HCT116 (cell line): ENCODE measurements around the gene WRAP53. TPM values are rescaled to one million over a fixed set of nuclear protein-coding genes. Genes with fewer than 3 reads are reported as not detected.

Experiments
- ATAC-seq: fragments of 200-7000 bp; cut with Tn5 transposase; 2 replicates; pipeline ENCODE4 v1.9.1; 2020; ENCODE audit warnings: mild to moderate bottlenecking, moderate library complexity
- BruUV-seq: library from RNA; stranded (reverse); fragments of 400-500 nt; replicated peaks from 2 replicates; lab custom pipeline; 2021; lab: Mats Ljungman, UMichigan
- CTCF ChIA-PET: fragments of 300-600 bp; sonication (Branson Sonifier 250); formaldehyde crosslinking; loops from one replicate; lab custom pipeline; 2021; ENCODE audit warnings: antibody characterized with exemption; lab: Charles Lee
- POLR2A ChIA-PET: fragments of 300-600, 350-600 bp; sonication (Branson Sonifier 250); formaldehyde crosslinking; loops from one replicate; lab custom pipeline; 2021; ENCODE audit warnings: antibody characterized with exemption; lab: Charles Lee
- RAD21 ChIA-PET, 2 experiments: fragments of 300-600 bp; sonication (Branson Sonifier 250); formaldehyde crosslinking; loops; one replicate each; lab custom pipeline; 2023; ENCODE audit warnings: low total read pairs in 2 of 2; ENCODE audit not compliant: uncharacterized antibody in 2 of 2, unreplicated experiment in 2 of 2, low non-redundant PET in 1 of 2; lab: Charles Lee
- DNase-seq: peaks from one replicate; pipeline ENCODE4 v3.0.0-alpha.2; 2010; ENCODE audit warnings: low read depth, low spot score
- H2AFZ ChIP-seq: fragments of 200-600 bp; shearing (Covaris generic), sonication (generic); 2 replicates; pipeline ENCODE4 v1.6.1; 2017; ENCODE audit warnings: low read depth, mixed run types, mixed read lengths, antibody characterized with exemption, low read length; ENCODE audit not compliant: poor library complexity, severe bottlenecking
- H3K27ac ChIP-seq: 2 replicates; pipeline ENCODE4 v1.5.1; 2012; ENCODE audit warnings: low read depth, low read length
- H3K27me3 ChIP-seq: fragments of 200-600 bp; sonication (generic); 2 replicates; pipeline ENCODE4 v1.6.1; 2016; ENCODE audit warnings: mixed run types, low read length, mixed read lengths; ENCODE audit not compliant: insufficient read depth
- H3K36me3 ChIP-seq, 2 experiments: fragments of 200-500 bp in 1 of 2; fragments of 200-600 bp in 1 of 2; sonication (Bioruptor generic) in 1 of 2; sonication (generic) in 1 of 2; 2 replicates each; pipeline versions ENCODE4 v1.5.1 to v1.6.1; 2014 to 2016; ENCODE audit warnings: low read length in 2 of 2, inconsistent platforms in 1 of 2, mixed read lengths in 1 of 2, mixed run types in 1 of 2; ENCODE audit not compliant: insufficient read depth in 2 of 2, control insufficient read depth in 1 of 2
- H3K4me1 ChIP-seq, 2 experiments: fragments of 200-600 bp in 1 of 2; sonication (generic) in 1 of 2; 2 replicates each; pipeline versions ENCODE4 v1.5.1 to v1.6.1; 2012 to 2017; ENCODE audit warnings: low read length in 2 of 2, inconsistent platforms in 1 of 2, mild to moderate bottlenecking in 1 of 2, mixed read lengths in 1 of 2, mixed run types in 1 of 2, moderate library complexity in 1 of 2; ENCODE audit not compliant: insufficient read depth in 2 of 2, control insufficient read depth in 1 of 2
- H3K4me2 ChIP-seq: fragments of 200-600 bp; sonication (generic); 2 replicates; pipeline ENCODE4 v1.6.1; 2017; ENCODE audit warnings: mixed run types, low read length, mixed read lengths
- H3K4me3 ChIP-seq, 2 experiments: fragments of 200-600 bp in 1 of 2; sonication (generic) in 1 of 2; replicated peaks in 1 of 2; 2 replicates each; pipeline ENCODE4 v1.5.1; 2011 to 2016; ENCODE audit warnings: low read length in 2 of 2, control low read depth in 1 of 2, low read depth in 1 of 2, mild to moderate bottlenecking in 1 of 2, mixed read lengths in 1 of 2, mixed run types in 1 of 2
- H3K79me2 ChIP-seq: fragments of 200-600 bp; sonication (generic); 2 replicates; pipeline ENCODE4 v1.6.1; 2017; ENCODE audit warnings: mild to moderate bottlenecking, mixed run types, low read length, moderate library complexity, mixed read lengths; ENCODE audit not compliant: insufficient read depth
- H3K9ac ChIP-seq: fragments of 200-600 bp; sonication (generic); 2 replicates; pipeline ENCODE4 v1.6.1; 2016; ENCODE audit warnings: low read length, mixed read lengths
- H3K9me2 ChIP-seq: fragments of 200-600 bp; sonication (generic), shearing (Covaris generic); 2 replicates; pipeline ENCODE4 v1.6.1; 2017; ENCODE audit warnings: mixed run types, mild to moderate bottlenecking, moderate library complexity; ENCODE audit not compliant: insufficient read depth
- H3K9me3 ChIP-seq, 2 experiments: fragments of 200-500 bp in 1 of 2; fragments of 200-600 bp in 1 of 2; sonication (Bioruptor generic) in 1 of 2; sonication (generic) in 1 of 2; 2 replicates each; pipeline ENCODE4 v1.6.1; 2014 to 2017; ENCODE audit warnings: low read length in 2 of 2, mixed read lengths in 2 of 2, inconsistent platforms in 1 of 2, low read depth in 1 of 2, mild to moderate bottlenecking in 1 of 2, mixed run types in 1 of 2, moderate library complexity in 1 of 2; ENCODE audit not compliant: control insufficient read depth in 1 of 2, insufficient read depth in 1 of 2
- H4K20me1 ChIP-seq: fragments of 200-600 bp; sonication (generic), shearing (Covaris generic); 2 replicates; pipeline ENCODE4 v1.6.1; 2017; ENCODE audit warnings: mixed run types, mild to moderate bottlenecking, moderate library complexity; ENCODE audit not compliant: insufficient read depth
- CEBPB ChIP-seq: IDR thresholded peaks from 2 replicates; pipeline ENCODE4 v1.6.1; 2012; ENCODE audit warnings: low read depth
- EGR1 ChIP-seq: IDR thresholded peaks from 2 replicates; pipeline ENCODE4 v1.6.1; 2012; ENCODE audit warnings: low read depth
- POLR2A ChIP-seq: IDR thresholded peaks from 2 replicates; pipeline ENCODE4 v1.7.0; 2011; ENCODE audit warnings: borderline replicate concordance; ENCODE audit not compliant: insufficient read depth, insufficient read length; ENCODE audit errors: extremely low read depth
- SP1 ChIP-seq: IDR thresholded peaks from 2 replicates; pipeline ENCODE4 v1.6.1; 2012; ENCODE audit warnings: low read depth
- SRF ChIP-seq: IDR thresholded peaks from 2 replicates; pipeline ENCODE4 v1.6.1; 2012; ENCODE audit warnings: low read depth
- ZNF274 ChIP-seq: fragments of 200-500 bp; sonication (Bioruptor generic); IDR thresholded peaks from 2 replicates; pipeline ENCODE4 v1.6.1; 2014; ENCODE audit warnings: mild to moderate bottlenecking, low read depth, low read length, inconsistent platforms
- intact Hi-C: fragments of 100-400 bp; cut with micrococcal nuclease; formaldehyde crosslinking; loops from 2 replicates; pipeline ENCODE4 v1.10.0; 2022
- total RNA-seq: library from RNA; stranded (reverse); gene quantifications from one replicate; pipeline ENCODE4 v1.2.1, GENCODE V29; 2021; ENCODE audit not compliant: unreplicated experiment
- TF ChIP-seq, protein P1 (sequence below): IDR thresholded peaks from 2 replicates; pipeline ENCODE4 v1.6.1; 2012; ENCODE audit warnings: low read depth
- TF ChIP-seq, protein P2 (sequence below): IDR thresholded peaks from 2 replicates; pipeline ENCODE4 v1.6.1; 2012

Gene WRAP53
- total RNA-seq, 1 experiment from 2014 or later = 28.8 TPM

GRCh38 chr17:7674934-7675333 is 13.3 kb upstream of the WRAP53 start (continued):
- TF ChIP-seq, protein P1, sequence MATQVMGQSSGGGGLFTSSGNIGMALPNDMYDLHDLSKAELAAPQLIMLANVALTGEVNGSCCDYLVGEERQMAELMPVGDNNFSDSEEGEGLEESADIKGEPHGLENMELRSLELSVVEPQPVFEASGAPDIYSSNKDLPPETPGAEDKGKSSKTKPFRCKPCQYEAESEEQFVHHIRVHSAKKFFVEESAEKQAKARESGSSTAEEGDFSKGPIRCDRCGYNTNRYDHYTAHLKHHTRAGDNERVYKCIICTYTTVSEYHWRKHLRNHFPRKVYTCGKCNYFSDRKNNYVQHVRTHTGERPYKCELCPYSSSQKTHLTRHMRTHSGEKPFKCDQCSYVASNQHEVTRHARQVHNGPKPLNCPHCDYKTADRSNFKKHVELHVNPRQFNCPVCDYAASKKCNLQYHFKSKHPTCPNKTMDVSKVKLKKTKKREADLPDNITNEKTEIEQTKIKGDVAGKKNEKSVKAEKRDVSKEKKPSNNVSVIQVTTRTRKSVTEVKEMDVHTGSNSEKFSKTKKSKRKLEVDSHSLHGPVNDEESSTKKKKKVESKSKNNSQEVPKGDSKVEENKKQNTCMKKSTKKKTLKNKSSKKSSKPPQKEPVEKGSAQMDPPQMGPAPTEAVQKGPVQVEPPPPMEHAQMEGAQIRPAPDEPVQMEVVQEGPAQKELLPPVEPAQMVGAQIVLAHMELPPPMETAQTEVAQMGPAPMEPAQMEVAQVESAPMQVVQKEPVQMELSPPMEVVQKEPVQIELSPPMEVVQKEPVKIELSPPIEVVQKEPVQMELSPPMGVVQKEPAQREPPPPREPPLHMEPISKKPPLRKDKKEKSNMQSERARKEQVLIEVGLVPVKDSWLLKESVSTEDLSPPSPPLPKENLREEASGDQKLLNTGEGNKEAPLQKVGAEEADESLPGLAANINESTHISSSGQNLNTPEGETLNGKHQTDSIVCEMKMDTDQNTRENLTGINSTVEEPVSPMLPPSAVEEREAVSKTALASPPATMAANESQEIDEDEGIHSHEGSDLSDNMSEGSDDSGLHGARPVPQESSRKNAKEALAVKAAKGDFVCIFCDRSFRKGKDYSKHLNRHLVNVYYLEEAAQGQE = no peak
- no peak for TF ChIP-seq SP1
- TF ChIP-seq SRF = no peak

GRCh38 chr17:7676533-7676932 is 11.7 kb upstream of the WRAP53 start:
- Histone ChIP-seq H3K27me3 (no peaks in the 10 kb centered on the region), H4K20me1 (no peaks in the 10 kb centered on the region), H3K9me2 (no peaks in the 10 kb centered on the region), H2AFZ (no peak overlapping the region), H3K79me2 (peaks cover 8% of the 10 kb centered on the region; the same call in 1 of the 2 replicates), H3K9ac (no peak overlapping the region), H3K4me3 (no peak overlapping the region), H3K36me3 (peaks cover 19 to 24% of the 10 kb centered on the region in 2 experiments)
- ATAC-seq = no peak
- CTCF ChIA-PET = no interaction called here
- TF ChIP-seq, protein P1 = no peak
- TF ChIP-seq POLR2A (no peak), ZNF274 (no peak), CEBPB (no peak), EGR1 (no peak)
- TF ChIP-seq, protein P2, sequence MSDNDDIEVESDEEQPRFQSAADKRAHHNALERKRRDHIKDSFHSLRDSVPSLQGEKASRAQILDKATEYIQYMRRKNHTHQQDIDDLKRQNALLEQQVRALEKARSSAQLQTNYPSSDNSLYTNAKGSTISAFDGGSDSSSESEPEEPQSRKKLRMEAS = no peak
- TF ChIP-seq, all 23 proteins: peak for 0
- intact Hi-C loops = no loop called here
- Histone ChIP-seq H3K9me3 (peaks cover 0 to 5% of the 10 kb centered on the region in 2 experiments; a peak in 1 of 4 replicates), H3K4me1 (no peaks in the 10 kb centered on the region), H3K27ac (no peak overlapping the region), H3K4me2 (no peak overlapping the region)
- RAD21 ChIA-PET = no interaction called here
- BruUV-seq = no TSS peak
- POLR2A ChIA-PET = no interaction called here
- no peak for DNase-seq
